Astrocyte (in vitro differentiated cells and primary cell): ENCODE data around the gene POU5F1. TPM values are rescaled to one million over a fixed set of nuclear protein-coding genes. Genes with fewer than 3 reads are reported as not detected.
A peak's percentile ranks its signal among the peaks of the same experiment; 100 is the strongest.

Experiments used
- DNase-seq: peaks from one replicate; pipeline ENCODE4 v3.0.0-alpha.2; 2010; ENCODE audit warnings: low read depth
- FAIRE-seq: peaks from 2 replicates; lab custom pipeline; 2011; peaks lifted over from hg19 to GRCh38; lab: Jason Lieb, UNC
- H2AFZ ChIP-seq: 2 replicates; pipeline ENCODE4 v1.6.0; 2012; ENCODE audit warnings: low read depth, low read length, inconsistent platforms
- H3K27ac ChIP-seq: 2 replicates; pipeline ENCODE4 v1.5.1; 2011; ENCODE audit warnings: low read depth, low read length, inconsistent platforms
- H3K27me3 ChIP-seq: 2 replicates; pipeline ENCODE4 v1.6.0; 2011; ENCODE audit warnings: low read length, inconsistent platforms; ENCODE audit not compliant: insufficient read depth
- H3K36me3 ChIP-seq: 2 replicates; pipeline ENCODE4 v1.5.1; 2011; ENCODE audit warnings: low read length, inconsistent platforms; ENCODE audit not compliant: insufficient read depth
- H3K4me1 ChIP-seq: 2 replicates; pipeline ENCODE4 v1.5.1; 2011; ENCODE audit warnings: low read length, inconsistent platforms; ENCODE audit not compliant: insufficient read depth
- H3K4me2 ChIP-seq: 2 replicates; pipeline ENCODE4 v1.6.0; 2012; ENCODE audit warnings: low read length, inconsistent platforms
- H3K4me3 ChIP-seq: 2 replicates; pipeline ENCODE4 v1.5.1; 2011; ENCODE audit warnings: low read depth, mild to moderate bottlenecking, low read length, inconsistent platforms; ENCODE audit not compliant: insufficient read depth
- H3K79me2 ChIP-seq: 2 replicates; pipeline ENCODE4 v1.6.0; 2012; ENCODE audit warnings: mild to moderate bottlenecking, low read length, inconsistent platforms; ENCODE audit not compliant: insufficient read depth
- H3K9ac ChIP-seq: 2 replicates; pipeline ENCODE4 v1.6.0; 2012; ENCODE audit warnings: mild to moderate bottlenecking, low read length, inconsistent platforms
- H3K9me3 ChIP-seq: 2 replicates; pipeline ENCODE4 v1.5.1; 2012; ENCODE audit warnings: low read depth, mild to moderate bottlenecking, low read length, inconsistent platforms; ENCODE audit not compliant: insufficient read depth
- H4K20me1 ChIP-seq: 2 replicates; pipeline ENCODE4 v1.6.0; 2012; ENCODE audit warnings: low read length, inconsistent platforms; ENCODE audit not compliant: insufficient read depth
- H3K27ac Mint-ChIP-seq: one replicate; pipeline ENCODE4 v1.8.0; 2021; ENCODE audit warnings: mild to moderate bottlenecking, mixed read lengths; ENCODE audit not compliant: unreplicated experiment
- H3K27me3 Mint-ChIP-seq: one replicate; pipeline ENCODE4 v1.8.0; 2021; ENCODE audit warnings: low read depth, mixed read lengths; ENCODE audit not compliant: unreplicated experiment
- H3K36me3 Mint-ChIP-seq: one replicate; pipeline ENCODE4 v1.8.0; 2021; ENCODE audit warnings: low read depth, mixed read lengths; ENCODE audit not compliant: unreplicated experiment
- H3K4me1 Mint-ChIP-seq: one replicate; pipeline ENCODE4 v1.8.0; 2021; ENCODE audit warnings: low read depth, mixed read lengths; ENCODE audit not compliant: unreplicated experiment
- H3K4me3 Mint-ChIP-seq: one replicate; pipeline ENCODE4 v1.8.0; 2021; ENCODE audit warnings: mild to moderate bottlenecking, moderate library complexity, mixed read lengths; ENCODE audit not compliant: unreplicated experiment
- H3K9me3 Mint-ChIP-seq: one replicate; pipeline ENCODE4 v1.8.0; 2021; ENCODE audit warnings: mild to moderate bottlenecking, mixed read lengths; ENCODE audit not compliant: unreplicated experiment
- CTCF ChIP-seq: IDR thresholded peaks from 2 replicates; pipeline ENCODE4 v1.5.1; 2011; ENCODE audit warnings: low read depth, mild to moderate bottlenecking, inconsistent platforms, low read length, moderate library complexity; ENCODE audit not compliant: insufficient read depth
- EZH2 ChIP-seq: IDR thresholded peaks from 2 replicates; pipeline ENCODE4 v1.6.1; 2012; ENCODE audit warnings: mild to moderate bottlenecking, low read length, inconsistent platforms; ENCODE audit not compliant: insufficient read depth
- total RNA-seq: library from RNA; stranded (reverse); gene quantifications from 2 replicates; pipeline ENCODE4 v1.2.1, GENCODE V29; 2021

The POU5F1 gene
- total RNA-seq, 1 donor from 2014 or later: 5.4 TPM

- DNase-seq: no peak
- Mint-ChIP-seq H3K27ac (no peak overlapping the region), H3K4me1 (peaks cover 26% of the 10 kb centered on the region), H3K4me3 (no peak overlapping the region), H3K36me3 (peaks cover 6% of the 10 kb centered on the region), H3K27me3 (no peaks in the 10 kb centered on the region), H3K9me3 (no peaks in the 10 kb centered on the region)
- Histone ChIP-seq H3K9ac (no peak overlapping the region), H3K79me2 (no peaks in the 10 kb centered on the region), H3K36me3 (peaks cover under 1% of the 10 kb centered on the region), H3K4me2 (no peak overlapping the region), H4K20me1 (no peaks in the 10 kb centered on the region), H3K27ac (no peak overlapping the region), H2AFZ (no peak overlapping the region), H3K9me3 (no peaks in the 10 kb centered on the region), H3K4me1 (peaks cover 10% of the 10 kb centered on the region), H3K27me3 (no peaks in the 10 kb centered on the region), H3K4me3 (no peak overlapping the region)
- FAIRE-seq: no peak
- TF ChIP-seq EZH2: no peak
- no peak for TF ChIP-seq CTCF
These were observed 29.8 kb downstream of the POU5F1 start for GRCh38 chr6:31140643-31141042.

GRCh38 chr6:31139599-31139998 is 30.9 kb downstream of the POU5F1 start:
- no peak for FAIRE-seq
- H2AFZ ChIP-seq: peak overlapping the region; percentile 38
- Mint-ChIP-seq H3K4me3 (no peak overlapping the region), H3K27me3 (no peaks in the 10 kb centered on the region), H3K36me3 (peaks cover 2% of the 10 kb centered on the region), H3K27ac (no peak overlapping the region), H3K9me3 (no peaks in the 10 kb centered on the region), H3K4me1 (peaks cover 26% of the 10 kb centered on the region)
- no peaks in the 10 kb centered on the region for H3K27me3 ChIP-seq
- no peaks in the 10 kb centered on the region for H3K9me3 ChIP-seq
- no peaks in the 10 kb centered on the region for H4K20me1 ChIP-seq
- no peaks in the 10 kb centered on the region for H3K36me3 ChIP-seq
- no peak overlapping the region for H3K9ac ChIP-seq
- H3K27ac ChIP-seq: no peak overlapping the region
- H3K79me2 ChIP-seq: no peaks in the 10 kb centered on the region
- H3K4me3 ChIP-seq: no peak overlapping the region
- TF ChIP-seq CTCF (no peak), EZH2 (no peak)
- DNase-seq: peak; percentile 27
- peak overlapping the region; percentile 37 for H3K4me2 ChIP-seq
- peaks cover 10% of the 10 kb centered on the region for H3K4me1 ChIP-seq

GRCh38 chr6:31138982-31139381 is 31.5 kb downstream of the POU5F1 start, which contains the start of gene PSORS1C2:
TSS of gene PSORS1C2 (minus strand) at chr6:31139066. CDS start at chr6:31139026, 40 bp downstream.
- H3K4me2 ChIP-seq: peak within 1 kb of the TSS; percentile 37
- DNase-seq (no peak), FAIRE-seq (no peak)
- Mint-ChIP-seq H3K4me3 (no peak within 1 kb of the TSS), H3K36me3 (peaks cover 2% of the 10 kb centered on the region), H3K27me3 (no peaks in the 10 kb centered on the region), H3K9me3 (no peaks in the 10 kb centered on the region), H3K4me1 (peaks cover 26% of the 10 kb centered on the region), H3K27ac (no peak within 1 kb of the TSS)
- H4K20me1 ChIP-seq: no peaks in the 10 kb centered on the region
- H3K4me1 ChIP-seq: peaks cover 10% of the 10 kb centered on the region
- peak within 1 kb of the TSS; percentile 38 for H2AFZ ChIP-seq
- no peaks in the 10 kb centered on the region for H3K27me3 ChIP-seq
- H3K9ac ChIP-seq: no peak within 1 kb of the TSS
- no peak within 1 kb of the TSS for H3K27ac ChIP-seq
- H3K79me2 ChIP-seq: no peaks in the 10 kb centered on the region
- H3K9me3 ChIP-seq: no peaks in the 10 kb centered on the region
- H3K36me3 ChIP-seq: no peaks in the 10 kb centered on the region
- no peak within 1 kb of the TSS for H3K4me3 ChIP-seq
- no peak for TF ChIP-seq CTCF
- no peak for TF ChIP-seq EZH2
